ENCODE data around the gene MKNK1.

MKNK1 gene

DNA sequence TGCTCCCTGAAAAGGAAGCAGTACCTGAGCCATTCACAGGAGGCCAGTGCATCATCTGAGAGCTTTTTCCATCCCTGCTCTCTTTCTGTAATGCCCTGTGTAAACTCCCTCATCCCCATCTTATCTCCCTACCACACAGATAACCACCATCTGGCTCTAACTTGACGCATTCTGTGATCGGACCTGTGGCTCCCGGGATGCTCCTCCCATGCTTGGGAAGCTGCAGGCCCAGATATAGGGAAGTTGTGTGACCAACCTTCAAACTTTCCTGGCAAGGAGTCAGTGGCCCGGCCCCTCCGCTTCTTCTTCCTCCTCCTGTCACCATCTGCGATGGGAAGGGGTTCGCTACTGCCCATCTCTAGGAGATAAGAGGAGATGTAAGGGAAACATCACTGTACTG, 21.1 kb downstream of the MKNK1 start:
- no peak for DNase-seq (ENCODE audit: low spot score)
- ChIA-PET POLR2A (ENCODE audit: low non-redundant PET) (no interaction called here), CTCF (interaction anchor here (0.7 kb wide), 1 partner anchor 34 kb away, joined by 4 read pairs; no protein-coding TSS in a partner anchor)
- TF ChIP-seq CTCF (conservative IDR thresholded peaks at IDR 0.05; ENCODE audit: low read depth), result no peak
- H3K27ac ChIP-seq, result no peak overlapping the region

DNA sequence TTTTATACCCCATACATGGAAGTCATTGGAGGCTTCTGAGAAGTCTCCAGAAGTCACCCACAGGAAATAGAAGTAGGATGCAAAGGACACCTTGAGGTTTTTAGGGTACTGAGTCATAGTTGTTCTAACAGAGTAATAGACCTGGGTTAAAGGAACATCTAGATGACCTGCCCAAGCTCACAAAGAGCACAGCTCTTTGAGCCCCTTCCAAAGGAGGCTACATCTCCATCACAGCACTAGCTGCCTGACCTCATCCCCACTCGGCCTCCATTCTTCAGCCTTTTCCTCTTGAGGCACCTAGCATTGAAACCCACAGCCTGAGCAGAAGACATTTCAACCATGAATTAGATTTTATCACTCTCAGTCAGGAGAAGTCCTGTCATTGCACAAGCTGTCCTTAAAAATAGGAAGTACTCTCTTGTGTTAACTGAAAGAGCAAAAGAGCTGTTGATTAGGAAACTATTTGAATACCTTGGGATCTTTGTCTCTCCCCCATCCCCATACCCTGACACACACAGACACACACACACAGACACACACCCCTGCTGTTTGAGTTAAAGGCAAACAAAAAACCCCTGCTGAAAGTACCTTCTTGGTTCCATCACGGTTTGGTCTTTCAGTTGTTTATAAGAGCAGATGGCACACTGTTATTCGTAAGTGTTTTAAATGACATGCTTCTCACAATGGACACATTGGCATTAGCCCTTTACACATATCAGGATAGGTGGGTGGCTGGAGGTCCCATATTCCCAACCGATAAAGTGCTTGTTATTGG, 22.2 kb downstream of the MKNK1 start:
- TF ChIP-seq CTCF (conservative IDR thresholded peaks at IDR 0.05; ENCODE audit: low read depth), result no peak
- POLR2A ChIA-PET (ENCODE audit: low non-redundant PET), result interaction anchor here (0.6 kb wide), 1 partner anchor 14 kb away, joined by 3 read pairs; no protein-coding TSS in a partner anchor
- H3K27ac ChIP-seq, result no peak overlapping the region
- CTCF ChIA-PET, result interaction anchor here (0.7 kb wide), 1 partner anchor 673 kb away, joined by 5 read pairs; no protein-coding TSS in a partner anchor
- DNase-seq (ENCODE audit: low spot score), result no peak

DNA sequence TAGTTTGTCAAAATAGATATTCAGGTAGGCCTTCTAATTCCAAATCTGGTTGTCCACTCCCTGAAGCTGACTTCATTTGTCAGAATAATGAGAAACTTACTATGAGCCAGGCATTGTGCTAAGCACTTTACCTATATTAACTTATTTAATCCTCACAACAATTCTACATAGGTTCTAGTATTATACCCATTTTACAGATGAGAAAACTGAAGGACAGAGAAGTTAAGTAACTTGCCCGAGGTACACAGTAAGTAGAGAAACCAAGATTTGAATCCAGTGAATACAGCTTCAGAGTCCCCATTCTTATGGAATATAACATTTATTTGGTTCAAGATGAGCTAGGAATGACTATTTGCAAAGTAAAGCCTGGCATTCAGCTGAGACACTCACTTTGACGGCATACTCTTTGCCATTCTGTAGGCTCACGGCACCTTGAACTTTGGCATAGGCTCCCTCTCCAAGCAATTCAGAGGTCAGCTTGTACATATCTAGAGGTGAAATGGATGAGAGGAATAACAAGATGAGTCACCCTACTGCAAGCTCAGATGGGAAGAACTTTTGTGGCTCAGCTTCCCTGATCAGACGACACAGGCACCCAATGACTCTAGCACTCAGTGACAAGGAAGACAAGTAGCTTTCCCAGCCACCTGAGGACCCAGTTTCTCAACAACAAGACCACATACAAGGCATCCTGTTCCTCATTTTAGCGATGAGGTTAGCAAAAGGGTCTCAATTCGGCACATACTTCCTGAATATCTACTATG, 23.7 kb downstream of the MKNK1 start:
- no peak for TF ChIP-seq CTCF (conservative IDR thresholded peaks at IDR 0.05; ENCODE audit: low read depth)
- ChIA-PET CTCF (no interaction called here), POLR2A (ENCODE audit: low non-redundant PET) (no interaction called here)
- no peak overlapping the region for H3K27ac ChIP-seq
- no peak for DNase-seq (ENCODE audit: low spot score)

- H3K27ac ChIP-seq, result no peak overlapping the region
- DNase-seq (ENCODE audit: low spot score), result no peak
- POLR2A ChIA-PET (ENCODE audit: low non-redundant PET), result no interaction called here
- CTCF ChIA-PET, result no interaction called here
- TF ChIP-seq CTCF (conservative IDR thresholded peaks at IDR 0.05; ENCODE audit: low read depth), result no peak
Measured at GRCh38 chr1:46577671-46578070, 26.4 kb downstream of the MKNK1 start.

DNA sequence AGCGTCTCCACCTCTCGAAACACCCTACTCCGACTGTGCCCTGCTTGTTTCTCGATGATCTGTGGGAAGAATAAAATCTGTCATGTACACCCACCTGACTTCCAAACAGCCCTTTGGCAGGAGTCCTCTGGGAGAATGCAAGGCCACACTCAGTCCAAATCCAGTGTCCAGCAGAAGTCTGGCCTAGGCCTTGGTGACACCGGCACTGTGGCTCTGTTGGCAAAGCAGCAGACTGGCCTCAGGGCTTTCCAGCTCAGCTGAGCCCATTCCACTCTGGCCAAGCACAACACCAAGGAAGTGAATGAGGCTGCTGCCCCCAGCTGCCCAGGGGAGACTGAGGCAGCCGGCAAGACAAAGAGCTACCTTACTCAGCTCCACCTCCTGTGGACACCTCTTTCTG, 27.5 kb downstream of the MKNK1 start:
- POLR2A ChIA-PET (ENCODE audit: low non-redundant PET), result no interaction called here
- no peak for TF ChIP-seq CTCF (conservative IDR thresholded peaks at IDR 0.05; ENCODE audit: low read depth)
- no peak overlapping the region for H3K27ac ChIP-seq
- CTCF ChIA-PET, result interaction anchor here (0.6 kb wide), 1 partner anchor 1283 kb away, joined by 3 read pairs; no protein-coding TSS in a partner anchor
- DNase-seq (ENCODE audit: low spot score), result no peak

GRCh38 chr1:46575778-46576177, 28.3 kb downstream of the MKNK1 start:
- H3K27ac ChIP-seq, result no peak overlapping the region
- ChIA-PET CTCF (no interaction called here), POLR2A (ENCODE audit: low non-redundant PET) (interaction anchor here (0.6 kb wide), 1 partner anchor 101 kb away, joined by 3 read pairs; no protein-coding TSS in a partner anchor)
- TF ChIP-seq CTCF (conservative IDR thresholded peaks at IDR 0.05; ENCODE audit: low read depth), result no peak
- DNase-seq (ENCODE audit: low spot score), result no peak

Data from RWPE1 (cell line).